UCSD-AML1 (cell line): ENCODE data around the gene MFAP1.

ENCODE experiments used
- DNase-seq: peaks from one replicate; lab custom pipeline; 2025; ENCODE audit not compliant: unreplicated experiment; lab: John Stamatoyannopoulos, UW

Gene MFAP1

DNA sequence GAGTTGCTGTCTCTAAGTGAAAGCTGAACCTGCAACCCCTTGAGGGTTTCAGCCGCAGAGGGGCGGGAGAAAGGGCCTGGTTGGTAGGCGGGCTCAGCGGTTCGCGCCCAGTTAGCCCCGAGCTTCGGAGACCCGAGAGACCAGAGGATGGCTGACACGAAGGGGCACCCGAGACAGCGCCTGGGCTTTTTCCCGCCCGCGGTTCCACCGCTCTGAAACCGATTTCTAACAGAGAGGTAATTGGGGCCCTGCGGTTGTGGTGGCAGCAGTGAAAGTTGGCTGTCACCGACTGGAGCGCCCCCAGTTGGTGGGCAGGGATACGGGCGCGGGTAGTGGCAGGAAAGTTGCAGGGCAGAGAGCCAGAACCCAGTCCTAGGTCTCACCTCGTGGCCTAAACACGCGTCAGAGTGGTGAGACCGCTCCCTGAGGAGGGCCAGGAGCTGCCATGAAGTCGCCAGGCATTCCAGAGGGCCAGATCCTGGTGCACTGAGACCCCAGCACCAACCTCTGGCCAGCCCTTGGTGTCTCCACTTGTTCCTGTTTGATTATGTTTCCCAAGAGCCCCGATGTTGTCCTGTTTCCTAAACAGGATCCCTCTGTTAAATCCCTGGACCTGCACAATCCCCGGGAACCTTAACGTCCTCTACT lies 47.1 kb downstream of the MFAP1 start:
- peak; percentile 88 for DNase-seq

- peak; percentile 88 for DNase-seq
These were observed 47.7 kb downstream of the MFAP1 start, which contains the start of gene ELL3 for GRCh38 chr15:43776718-43777266. TSS of gene ELL3 (minus strand) at chr15:43776966. CDS start at chr15:43776901, 65 bp downstream.

- no peak for DNase-seq
These were observed 48.3 kb downstream of the MFAP1 start for GRCh38 chr15:43776101-43776717.

GRCh38 chr15:43775411-43775965 lies 49.0 kb downstream of the MFAP1 start:
- no peak for DNase-seq

GRCh38 chr15:43774062-43774461 lies 50.4 kb downstream of the MFAP1 start:
- no peak for DNase-seq

DNA sequence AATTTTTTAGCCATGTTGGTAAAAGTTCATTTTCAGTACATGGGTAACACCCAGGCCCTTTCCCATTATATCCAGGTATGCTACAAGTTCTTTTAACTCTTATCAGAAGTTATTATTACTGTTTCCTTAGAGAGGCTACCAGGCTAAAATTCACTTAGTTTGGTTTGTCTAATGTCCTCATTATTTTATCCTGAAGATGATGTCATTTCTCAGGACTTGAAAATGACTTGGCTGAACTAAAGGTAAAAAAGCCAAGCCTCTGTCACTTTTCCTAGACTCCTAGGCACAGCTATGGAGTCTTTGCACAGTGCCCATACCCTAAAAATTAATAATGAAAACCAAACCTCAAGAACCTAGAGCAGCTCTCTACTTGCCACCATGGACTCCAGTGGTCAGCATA lies 51.9 kb downstream of the MFAP1 start:
- DNase-seq = no peak

GRCh38 chr15:43771816-43772215 lies 52.7 kb downstream of the MFAP1 start:
- DNase-seq = no peak

GRCh38 chr15:43769584-43770228 lies 54.8 kb downstream of the MFAP1 start:
- peak; percentile 43 for DNase-seq

DNA sequence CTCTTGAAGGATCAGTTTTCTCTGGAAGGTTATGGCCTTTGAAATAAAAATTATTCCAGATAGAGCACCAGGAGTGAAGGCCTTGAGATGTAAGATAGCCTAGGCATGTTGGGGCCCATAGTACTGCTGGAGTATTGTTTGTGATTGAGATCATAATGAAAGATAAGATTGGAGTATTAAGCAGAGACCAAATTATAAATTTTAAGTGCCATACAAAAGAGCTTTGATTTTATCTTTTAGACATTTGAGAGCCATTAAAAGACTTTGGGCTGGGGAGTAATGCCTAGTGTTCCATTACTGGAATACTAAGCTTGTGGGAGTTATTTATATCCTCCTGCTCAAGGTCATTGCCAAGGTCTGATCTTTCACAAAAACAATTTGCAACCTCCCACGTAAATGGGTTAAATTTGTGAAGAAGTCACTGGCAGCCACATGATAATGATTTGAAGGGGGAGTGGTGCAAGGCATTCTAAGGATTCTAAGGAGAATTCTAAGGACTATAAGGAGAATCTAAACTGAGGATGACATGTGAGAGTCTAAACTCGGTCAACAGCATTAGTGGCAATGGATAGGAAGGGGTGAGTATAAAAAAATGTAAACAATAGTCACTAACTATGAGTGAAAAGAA lies 60.6 kb downstream of the MFAP1 start:
- no peak for DNase-seq

DNA sequence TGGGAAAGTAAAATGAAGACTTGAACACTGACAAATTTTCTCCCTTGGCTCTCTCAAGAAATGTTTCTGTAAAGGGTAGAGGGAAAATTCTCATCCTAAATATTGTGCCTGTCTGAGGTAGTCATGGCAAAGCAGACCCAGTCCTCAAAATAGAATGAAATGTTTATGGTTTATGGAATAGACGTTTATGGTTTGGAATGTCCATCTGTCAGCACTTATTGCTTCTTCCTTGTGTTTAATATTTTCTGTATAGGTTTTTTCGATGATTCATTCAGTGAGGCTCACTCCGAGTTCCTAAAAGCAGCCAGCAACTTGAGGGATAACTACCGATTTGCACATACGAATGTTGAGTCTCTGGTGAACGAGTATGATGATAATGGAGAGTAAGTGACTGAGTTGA lies 61.7 kb downstream of the MFAP1 start:
- DNase-seq = no peak
